T-helper 1 cell treated with Interleukin-12 subunit alpha and Interleukin-12 subunit beta and Interleukin-4 antibody, amounts not matched to agents 30 ng/mL and 1 ng/mL, for 36 hours (primary cell): ENCODE results near the gene MYO16. TPM values are rescaled to one million over a fixed set of nuclear protein-coding genes. Genes with fewer than 3 reads are reported as not detected.

Source experiments
- intact Hi-C: fragments of 100-400 bp; cut with micrococcal nuclease; formaldehyde crosslinking; loops from one replicate; pipeline ENCODE4 v1.15.1; 2024
- total RNA-seq: library from RNA; stranded (reverse); gene quantifications from 2 replicates; pipeline ENCODE4 v1.2.3, GENCODE V29; 2022

Gene MYO16
- total RNA-seq, 1 donor from 2014 or later = not detected

GRCh38 chr13:108789476-108789875 lies 160.1 kb downstream of the MYO16 start:
- intact Hi-C loops = no loop called here

GRCh38 chr13:108795841-108796240 lies 166.4 kb downstream of the MYO16 start:
- intact Hi-C loops = no loop called here

GRCh38 chr13:108797354-108797753 lies 167.9 kb downstream of the MYO16 start:
- intact Hi-C loops = no loop called here

GRCh38 chr13:108807841-108808240 lies 178.4 kb downstream of the MYO16 start:
- intact Hi-C loops = no loop called here

DNA sequence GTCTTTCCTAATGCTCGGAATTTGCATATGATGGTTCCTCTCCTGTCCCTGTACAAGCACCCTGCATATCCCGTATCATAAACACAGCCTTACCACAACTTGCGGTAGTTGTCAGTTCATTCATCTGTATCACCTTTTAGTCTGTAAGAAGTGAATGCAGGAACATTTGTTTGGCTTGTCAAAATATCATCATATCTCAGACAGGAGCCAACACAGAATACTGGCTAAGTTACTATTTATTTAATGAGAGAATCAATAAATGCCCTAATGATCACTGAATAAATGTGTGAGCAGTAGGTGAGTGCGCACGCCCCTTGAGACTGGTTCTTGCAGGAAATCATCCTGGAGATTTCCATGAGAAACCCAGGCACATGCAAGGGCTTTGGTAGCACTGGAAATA lies 182.8 kb downstream of the MYO16 start:
- intact Hi-C loops = no loop called here

DNA sequence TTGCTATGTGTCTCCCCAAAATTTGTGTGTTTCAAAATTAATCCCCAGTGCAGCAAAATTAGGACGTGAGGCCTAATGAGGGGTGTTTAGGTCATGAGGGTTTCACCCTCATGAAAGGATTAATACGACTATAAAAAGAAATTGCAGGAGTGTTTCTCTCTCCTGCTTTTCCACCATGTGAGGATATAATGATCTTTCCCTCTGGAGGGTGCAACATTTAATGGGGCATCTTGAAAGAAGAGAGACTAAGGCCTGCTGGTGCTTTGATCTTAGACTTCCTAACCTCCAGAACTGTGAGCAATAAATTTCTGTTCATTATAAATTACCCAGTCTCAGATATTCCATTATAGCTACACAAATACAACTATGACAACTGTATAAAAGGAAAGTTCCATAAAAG lies 183.2 kb downstream of the MYO16 start:
- intact Hi-C loops = no loop called here

DNA sequence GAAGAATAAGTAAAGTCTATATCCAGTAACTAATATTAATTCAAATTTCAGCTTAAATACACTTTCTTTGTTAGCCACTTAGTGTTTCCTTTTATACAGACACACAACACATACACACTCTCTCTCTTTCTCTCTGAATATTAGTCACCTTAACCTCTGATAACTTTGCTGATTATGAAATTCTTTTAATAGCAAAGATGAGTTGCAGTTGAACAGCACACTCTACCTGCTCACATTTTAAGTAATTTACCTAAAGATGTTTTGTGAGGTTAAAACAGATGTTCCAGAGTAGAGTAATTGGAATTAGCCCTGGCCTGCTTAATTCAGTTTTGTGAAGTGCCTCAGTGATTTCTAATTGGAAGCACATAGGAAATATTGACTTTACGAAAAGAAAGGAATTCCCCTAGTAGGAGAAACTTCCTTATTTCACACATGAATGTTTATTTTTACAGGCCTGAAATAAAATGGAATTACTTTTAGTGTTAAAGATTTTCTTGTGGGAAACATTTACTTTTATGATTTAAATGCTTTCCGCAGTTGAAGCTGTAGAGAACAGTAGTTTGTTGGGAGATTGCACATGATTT lies 184.3 kb downstream of the MYO16 start:
- intact Hi-C loops = no loop called here

DNA sequence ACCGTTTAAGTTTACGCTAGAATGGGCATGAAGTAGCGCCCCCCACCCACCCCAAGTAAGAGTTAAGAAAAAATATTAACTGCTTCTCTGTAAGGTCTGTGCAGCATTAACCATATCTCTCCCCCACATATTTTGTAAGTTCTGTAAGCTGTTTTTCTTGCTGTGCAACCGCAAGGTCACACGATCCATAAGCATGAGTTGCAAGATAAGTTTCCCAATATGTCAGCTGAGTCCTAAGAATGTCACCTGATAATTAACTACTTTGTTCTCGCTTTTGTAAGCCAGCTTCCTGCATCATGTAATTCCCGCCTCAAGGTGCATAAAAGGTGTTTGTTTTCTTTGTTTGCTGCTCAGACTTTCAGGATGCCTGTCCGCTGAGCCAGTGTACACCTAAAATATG lies 187.0 kb downstream of the MYO16 start:
- intact Hi-C loops = no loop called here

DNA sequence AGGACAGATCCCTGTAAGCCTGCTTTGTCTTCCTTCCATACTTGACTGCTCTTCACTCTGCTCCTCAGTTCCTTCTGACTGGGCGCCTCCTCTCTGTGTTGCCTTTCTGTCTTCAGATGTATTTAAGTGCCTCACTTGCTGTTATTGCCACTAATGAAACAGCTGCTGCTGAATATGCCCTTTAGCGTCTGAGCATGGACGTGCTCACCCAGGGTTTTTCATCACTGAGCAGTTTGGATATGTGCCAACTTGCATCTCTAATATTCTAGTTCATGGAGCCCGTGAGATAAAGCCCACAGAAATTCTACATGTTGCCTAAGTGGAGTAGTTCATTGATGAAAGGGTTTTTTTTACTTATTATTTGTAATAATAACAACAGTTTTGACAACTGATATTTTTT lies 198.2 kb downstream of the MYO16 start:
- intact Hi-C loops = no loop called here

GRCh38 chr13:108828086-108828815 lies 198.8 kb downstream of the MYO16 start:
- intact Hi-C loops = no loop called here

GRCh38 chr13:108830916-108831315 lies 201.5 kb downstream of the MYO16 start:
- intact Hi-C loops = no loop called here

GRCh38 chr13:108833531-108833930 lies 204.1 kb downstream of the MYO16 start:
- intact Hi-C loops = no loop called here

DNA sequence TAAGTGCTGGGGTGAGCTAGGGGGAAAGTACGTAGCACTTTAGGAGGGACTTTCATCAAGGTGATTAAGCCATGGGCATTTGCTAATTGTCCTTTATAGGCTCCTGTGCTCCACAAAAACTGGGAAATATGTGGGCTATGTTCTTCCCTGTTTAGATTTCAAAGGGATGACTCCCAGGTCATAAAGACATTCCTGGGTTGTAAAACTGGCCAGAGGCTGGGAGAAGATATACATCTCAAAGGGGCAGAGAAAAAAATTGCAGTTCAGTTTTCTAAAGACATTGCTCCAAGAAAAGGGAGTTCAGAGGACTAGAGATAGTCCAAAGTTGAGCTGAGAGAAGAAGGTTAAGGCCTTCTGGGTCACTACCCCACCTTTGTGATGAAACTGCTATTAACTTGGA lies 204.8 kb downstream of the MYO16 start:
- intact Hi-C loops = no loop called here

DNA sequence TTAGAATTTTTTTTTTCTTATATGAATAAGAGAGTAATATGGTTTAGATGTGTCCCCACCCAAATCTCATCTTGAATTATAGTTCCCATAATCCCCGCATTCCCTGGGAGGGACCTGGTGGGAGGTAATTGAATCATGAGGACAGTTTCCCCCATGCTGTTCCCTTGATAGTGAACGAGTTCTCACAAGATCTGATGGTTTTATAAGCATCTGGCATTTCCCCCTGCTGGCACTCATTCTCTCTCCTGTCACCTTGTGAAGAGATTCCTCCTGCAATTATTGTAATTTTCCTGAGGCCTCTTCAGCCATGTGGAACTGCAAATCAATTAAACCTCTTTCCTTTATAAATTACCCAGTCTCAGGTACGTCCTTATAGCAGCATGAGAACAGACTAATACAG lies 205.7 kb downstream of the MYO16 start:
- intact Hi-C loops = no loop called here

DNA sequence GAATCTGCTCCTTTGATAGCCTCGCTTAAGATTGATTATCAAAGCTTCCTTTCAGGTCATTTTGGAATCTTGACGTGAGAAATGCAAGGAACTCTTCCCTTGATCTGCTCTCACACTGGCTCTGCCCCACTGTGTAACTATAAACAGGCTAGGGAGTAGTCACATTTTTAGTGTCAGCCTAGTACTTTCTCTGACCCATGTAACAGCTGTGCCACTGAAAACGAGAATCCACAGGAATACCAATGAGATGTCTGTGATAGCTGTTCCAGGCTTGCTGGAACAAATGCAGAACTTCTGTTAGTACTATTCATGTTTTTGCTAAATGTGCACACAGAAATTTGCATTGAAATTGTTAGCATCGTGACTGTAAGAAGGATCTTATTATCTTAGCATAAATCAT lies 221.3 kb downstream of the MYO16 start:
- intact Hi-C loops = no loop called here

DNA sequence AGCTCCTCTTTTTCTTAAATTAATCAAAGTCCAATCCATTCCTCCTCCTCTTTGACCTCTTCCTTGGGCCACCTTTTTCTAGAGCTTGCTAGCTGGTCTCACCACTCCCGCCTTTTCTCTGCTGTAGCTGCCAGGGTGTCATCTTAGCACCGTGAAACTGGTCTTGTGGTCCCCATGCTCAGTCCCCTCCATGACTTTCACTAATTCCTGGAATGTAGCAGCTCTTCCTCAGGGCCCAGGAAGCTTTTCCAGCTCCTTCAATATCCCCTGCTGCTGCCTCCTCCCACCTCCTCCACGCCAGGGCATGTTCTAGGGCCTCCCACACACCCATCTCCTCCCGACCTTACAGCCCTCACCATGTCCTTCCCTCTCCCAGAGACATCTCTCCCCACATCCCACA lies 222.2 kb downstream of the MYO16 start:
- intact Hi-C loops = no loop called here

GRCh38 chr13:108853031-108853430 lies 223.6 kb downstream of the MYO16 start:
- intact Hi-C loops = no loop called here

- intact Hi-C loops = no loop called here
Observed at GRCh38 chr13:108855737-108856387, 226.5 kb downstream of the MYO16 start.

GRCh38 chr13:108858676-108859075 lies 229.3 kb downstream of the MYO16 start:
- intact Hi-C loops = no loop called here

DNA sequence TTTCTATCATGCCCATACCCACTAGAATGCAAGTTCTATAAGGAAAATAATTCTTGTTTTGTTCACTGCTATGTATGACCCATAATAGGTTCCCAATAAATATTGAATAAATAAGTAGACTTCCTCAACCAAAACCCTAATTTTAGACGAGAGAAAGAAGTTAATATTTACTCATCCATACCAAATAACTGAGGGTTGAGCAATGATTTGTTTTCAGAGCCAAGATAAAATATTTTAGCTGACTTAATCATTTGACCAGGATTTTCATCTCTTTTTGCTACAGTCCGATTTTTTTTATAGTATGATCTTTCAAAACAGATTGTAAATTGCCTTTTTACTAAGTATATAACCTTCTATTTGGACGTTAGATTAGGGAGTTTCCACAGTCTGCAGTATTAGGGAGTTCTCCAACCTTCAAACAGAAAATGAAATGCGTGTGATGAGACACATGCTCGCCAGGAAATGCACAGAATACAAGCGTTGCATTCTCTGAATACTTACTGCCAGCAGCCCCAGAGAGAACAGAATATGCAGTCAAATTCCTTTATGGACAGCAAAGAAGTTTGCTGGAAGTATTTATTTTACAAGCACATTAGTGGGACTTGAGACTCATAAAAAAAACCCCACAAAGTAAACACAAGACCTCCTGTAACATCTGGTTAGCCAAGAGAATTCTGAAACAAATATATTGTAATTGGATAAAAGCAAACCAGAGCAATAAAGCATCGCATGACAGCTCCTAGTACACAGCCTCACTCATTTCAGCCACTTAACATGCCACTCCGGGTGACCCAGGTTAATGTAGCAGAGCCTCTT lies 230.0 kb downstream of the MYO16 start:
- intact Hi-C loops = no loop called here

DNA sequence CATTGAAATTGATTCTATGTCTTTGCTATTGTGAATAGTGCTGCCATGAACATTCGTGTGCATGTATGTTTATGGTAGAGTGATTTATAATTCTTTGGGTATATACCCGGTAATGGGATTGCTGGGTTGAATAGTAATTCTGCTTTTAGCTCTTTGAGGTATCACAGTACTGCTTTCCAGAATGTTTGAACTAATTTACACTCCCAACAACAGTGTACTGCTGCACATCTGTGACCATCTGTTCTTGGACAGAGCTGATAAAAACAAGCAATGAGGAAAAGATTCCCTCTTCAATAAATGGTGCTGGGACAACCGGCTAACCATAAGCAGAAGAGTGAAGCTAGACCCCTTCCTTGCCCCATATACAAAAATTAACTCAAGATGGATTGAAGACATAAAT lies 231.0 kb downstream of the MYO16 start:
- intact Hi-C loops = no loop called here

DNA sequence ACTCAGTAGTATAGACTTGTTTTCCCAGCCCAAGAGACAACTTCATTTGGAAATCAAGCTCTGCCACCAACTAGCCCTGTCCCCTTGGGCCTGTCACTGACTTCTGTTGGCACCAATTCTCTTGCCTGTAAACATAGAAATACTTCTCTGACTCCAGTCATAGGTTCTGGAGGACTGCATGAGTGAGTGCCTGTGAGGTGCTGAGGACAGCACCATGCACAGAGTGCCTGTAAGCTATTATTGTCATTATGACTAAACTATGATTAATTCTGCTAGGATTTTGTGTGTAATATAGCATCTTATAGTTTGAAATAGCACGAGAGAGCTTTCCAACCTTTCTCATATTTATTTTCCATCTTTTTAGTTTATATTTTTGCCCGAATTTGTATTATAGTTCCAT lies 247.9 kb downstream of the MYO16 start:
- intact Hi-C loops = no loop called here
